Measurements from ENCODE around the gene TMBIM1. TPM values are rescaled to one million over a fixed set of nuclear protein-coding genes. Genes with fewer than 3 reads are reported as not detected.

Gene TMBIM1
- total and polyA plus RNA-seq, 12 donors, result 25.7 to 293 (median 198) TPM

- intact Hi-C loops (cut with DNase I), result no loop called here
- peak overlapping the region; percentile 81 to 97 (median 96) for H3K27ac ChIP-seq
- 50 to 60% (median 56%) methylated on average over 12 of the region's 12 CpGs for WGBS, 4 donors
- no peaks in the 10 kb centered on the region for H3K9me3 ChIP-seq (replicated peaks in 1 of 3)
- H3K4me3 ChIP-seq, result peak overlapping the region in 2 of 4 donors; percentile 79 to 90
- no peaks in the 10 kb centered on the region for H3K36me3 ChIP-seq (replicated peaks in 1 of 2)
- H3K4me1 ChIP-seq (replicated peaks in 1 of 2), result peaks cover 43 to 81% of the 10 kb centered on the region in 2 donors
- peak in 1 of 7 donors; percentile 21 for DNase-seq
- H3K27me3 ChIP-seq, result no peaks in the 10 kb centered on the region
- TF ChIP-seq POLR2A (IDR thresholded peaks at IDR 0.05) (no peak), CTCF (IDR thresholded peaks at IDR 0.05) (no peak)
Observed at GRCh38 chr2:218290316-218291261, 1.7 kb downstream of the TMBIM1 start.

- Histone ChIP-seq H3K4me1 (replicated peaks in 1 of 2) (peaks cover 51 to 89% of the 10 kb centered on the region in 2 donors), H3K4me3 (peak overlapping the region in 1 of 4 donors; percentile 79), H3K27me3 (no peaks in the 10 kb centered on the region), H3K36me3 (replicated peaks in 1 of 2) (no peaks in the 10 kb centered on the region), H3K9me3 (replicated peaks in 1 of 3) (no peaks in the 10 kb centered on the region), H3K27ac (peak overlapping the region; percentile 81 to 97 (median 96))
- intact Hi-C loops (cut with DNase I), result no loop called here
- no peak for TF ChIP-seq CTCF (IDR thresholded peaks at IDR 0.05)
- peak in 1 of 2 donors; percentile 20 for TF ChIP-seq POLR2A (IDR thresholded peaks at IDR 0.05)
- 31 to 45% (median 42%) methylated on average over 4 to 6 of the region's 6 CpGs for WGBS, 4 donors
- peak in 5 of 7 donors; percentile 31 to 75 (median 59) for DNase-seq
Observed at GRCh38 chr2:218289639-218290315, 2.5 kb downstream of the TMBIM1 start.

GRCh38 chr2:218286570-218287459 lies 5.5 kb downstream of the TMBIM1 start:
- Histone ChIP-seq H3K4me3 (peak overlapping the region in 2 of 4 donors; percentile 16 to 58), H3K27ac (peak overlapping the region; percentile 80 to 97 (median 90)), H3K9me3 (replicated peaks in 1 of 3) (no peaks in the 10 kb centered on the region), H3K27me3 (no peaks in the 10 kb centered on the region), H3K4me1 (replicated peaks in 1 of 2) (peaks cover 78 to 97% of the 10 kb centered on the region in 2 donors), H3K36me3 (replicated peaks in 1 of 2) (peaks cover 0 to 11% of the 10 kb centered on the region in 2 donors)
- intact Hi-C loops (cut with DNase I), result no loop called here
- WGBS, 4 donors, result 1 to 4% (median 3%) methylated on average over 8 to 11 of the region's 11 CpGs
- no peak for TF ChIP-seq CTCF (IDR thresholded peaks at IDR 0.05)
- peak in 1 of 2 donors; percentile 46 for TF ChIP-seq POLR2A (IDR thresholded peaks at IDR 0.05)
- peak; percentile 86 to 96 (median 94) for DNase-seq
